ENCODE results near the gene CREB3. TPM values are rescaled to one million over a fixed set of nuclear protein-coding genes. Genes with fewer than 3 reads are reported as not detected.

Gene CREB3
- total and polyA plus RNA-seq, 2 of the 4 experiments (the other 2 are of a cell fraction): 60.7 to 106 TPM

- no peak overlapping the region for H2AK5ac ChIP-seq (ENCODE audit: low read depth, low read length)
- TF ChIP-seq BHLHE40 (IDR thresholded peaks at IDR 0.05; ENCODE audit: low read depth, low read length): no peak
- no peak for TF ChIP-seq FOS (IDR thresholded peaks at IDR 0.05; ENCODE audit: low read depth, low read length)
- no peak for TF ChIP-seq RAD21 (IDR thresholded peaks at IDR 0.05; ENCODE audit: low read length)
- TF ChIP-seq CHD1 (IDR thresholded peaks at IDR 0.05; ENCODE audit: low read depth, low read length): no peak
- TF ChIP-seq RCOR1 (IDR thresholded peaks at IDR 0.05; ENCODE audit: insufficient replicate concordance, low read length): no peak
- no peak overlapping the region for H3K4ac ChIP-seq (ENCODE audit: low read depth, low read length)
- CTCF ChIA-PET: no interaction called here
- no peak overlapping the region for H3K4me3 ChIP-seq (ENCODE audit: insufficient read depth, low read depth, low read length)
- no peak overlapping the region for H4K8ac ChIP-seq (ENCODE audit: low read depth in 2 of 2, low read length in 2 of 2)
- H3K23ac ChIP-seq (ENCODE audit: low read depth, low read length): no peak overlapping the region
- in situ Hi-C loops (cut with MboI; ENCODE audit: low sequenced_read_pairs): no loop called here
- H3K4me1 ChIP-seq (ENCODE audit: control insufficient read depth, insufficient read depth, low read length): no peaks in the 10 kb centered on the region
- H2BK5ac ChIP-seq (ENCODE audit: low read depth, low read length, poor library complexity, severe bottlenecking): no peak overlapping the region
- H3K4me2 ChIP-seq (ENCODE audit: low read depth, low read length): no peak overlapping the region
- H2AFZ ChIP-seq (replicated peaks; ENCODE audit: low read length, poor library complexity): no peak overlapping the region
- dilution Hi-C loops (cut with HindIII; ENCODE audit: low sequenced_read_pairs, unreplicated experiment): no loop called here
- no TSS peak for BruUV-seq (replicated peaks)
- no peaks in the 10 kb centered on the region for H4K20me1 ChIP-seq (ENCODE audit: insufficient read depth, low read length)
- H3K9me3 ChIP-seq (ENCODE audit: control insufficient read depth, insufficient read depth, low read length): no peaks in the 10 kb centered on the region
- H3K9ac ChIP-seq (ENCODE audit: low read depth, low read length): no peak overlapping the region
- no peaks in the 10 kb centered on the region for H3K79me1 ChIP-seq (ENCODE audit: low read depth in 1 of 2, low read length in 2 of 2)
- H3K9me1 ChIP-seq (ENCODE audit: insufficient read depth, low read length): no peaks in the 10 kb centered on the region; the same call in 1 of the 2 replicates
- H3K36me3 ChIP-seq (ENCODE audit: control insufficient read depth, insufficient read depth, low read length): no peaks in the 10 kb centered on the region
- H4K91ac ChIP-seq (ENCODE audit: insufficient read depth, low read depth, low read length): no peak overlapping the region
- POLR2A ChIA-PET (ENCODE audit: unreplicated experiment): no interaction called here
- no peak overlapping the region for H4K5ac ChIP-seq (ENCODE audit: low read depth, low read length)
- H2BK20ac ChIP-seq (ENCODE audit: low read depth, low read length): no peak overlapping the region
- ATAC-seq (ENCODE audit: low read depth) (no peak), DNase-seq (no peak)
- H3K27me3 ChIP-seq (ENCODE audit: control insufficient read depth, insufficient read depth, low read length): peaks cover 42% of the 10 kb centered on the region
- no peak overlapping the region for H3K14ac ChIP-seq (replicated peaks; ENCODE audit: low read depth, low read length)
- no peak overlapping the region for H2AK9ac ChIP-seq (replicated peaks; ENCODE audit: low read depth, low read length, poor library complexity)
- no peak overlapping the region for H2BK120ac ChIP-seq (ENCODE audit: low read depth, low read length)
- WGBS, 2 experiments (ENCODE audit: extremely low coverage in 2 of 2, insufficient read length in 1 of 2): no CpG with 5 or more reads among the region's 2 CpGs
- no peak overlapping the region for H3K27ac ChIP-seq (ENCODE audit: insufficient read depth, low read length)
- H3K56ac ChIP-seq (ENCODE audit: extremely low read depth, insufficient read depth, low read length): no peak overlapping the region
- no peak overlapping the region for H3K18ac ChIP-seq (ENCODE audit: low read depth, low read length)
- intact Hi-C loops (cut with micrococcal nuclease): no loop called here
- no peak overlapping the region for H2BK15ac ChIP-seq (ENCODE audit: low read depth, low read length)
Measured at GRCh38 chr9:35781066-35781465, 48.6 kb downstream of the CREB3 start.

All from IMR-90 (cell line).